SJCRH30 (cell line): Measurements from ENCODE around the gene NKX2-2. TPM values are rescaled to one million over a fixed set of nuclear protein-coding genes. Genes with fewer than 3 reads are reported as not detected.

Experiments used
- DNase-seq, 2 experiments: peaks; one replicate each; pipeline ENCODE4 v3.0.0-alpha.2; 2015 to 2020
- H3K27ac ChIP-seq: fragments of 250-450 bp; sonication (Bioruptor Pico); 2 replicates; pipeline ENCODE4 v1.5.1; 2020; ENCODE audit warnings: mild to moderate bottlenecking, moderate library complexity
- H3K27me3 ChIP-seq: fragments of 250-450 bp; sonication (Bioruptor Pico); 2 replicates; pipeline ENCODE4 v1.5.1; 2020; ENCODE audit warnings: mild to moderate bottlenecking, moderate library complexity
- H3K36me3 ChIP-seq: fragments of 250-450 bp; sonication (Bioruptor Pico); 2 replicates; pipeline ENCODE4 v1.5.1; 2020; ENCODE audit warnings: mild to moderate bottlenecking, moderate library complexity
- H3K4me1 ChIP-seq: fragments of 250-450 bp; sonication (Bioruptor Pico); 2 replicates; pipeline ENCODE4 v1.5.1; 2020; ENCODE audit warnings: mild to moderate bottlenecking, moderate library complexity
- H3K4me3 ChIP-seq: fragments of 250-450 bp; sonication (Bioruptor Pico); 2 replicates; pipeline ENCODE4 v1.5.1; 2020; ENCODE audit warnings: mild to moderate bottlenecking, moderate library complexity
- H3K9me3 ChIP-seq: fragments of 250-450 bp; sonication (Bioruptor Pico); replicated peaks from 2 replicates; pipeline ENCODE4 v1.5.1; 2020; ENCODE audit warnings: mild to moderate bottlenecking, moderate library complexity
- total RNA-seq: library from RNA; depleted of rRNA; stranded (reverse); fragments of >200 nt; shearing (Covaris generic); gene quantifications from 2 replicates; pipeline ENCODE4 v1.2.3, GENCODE V29; 2014; rRNA removed

The NKX2-2 gene
- not detected in 2 replicates for total RNA-seq

DNA sequence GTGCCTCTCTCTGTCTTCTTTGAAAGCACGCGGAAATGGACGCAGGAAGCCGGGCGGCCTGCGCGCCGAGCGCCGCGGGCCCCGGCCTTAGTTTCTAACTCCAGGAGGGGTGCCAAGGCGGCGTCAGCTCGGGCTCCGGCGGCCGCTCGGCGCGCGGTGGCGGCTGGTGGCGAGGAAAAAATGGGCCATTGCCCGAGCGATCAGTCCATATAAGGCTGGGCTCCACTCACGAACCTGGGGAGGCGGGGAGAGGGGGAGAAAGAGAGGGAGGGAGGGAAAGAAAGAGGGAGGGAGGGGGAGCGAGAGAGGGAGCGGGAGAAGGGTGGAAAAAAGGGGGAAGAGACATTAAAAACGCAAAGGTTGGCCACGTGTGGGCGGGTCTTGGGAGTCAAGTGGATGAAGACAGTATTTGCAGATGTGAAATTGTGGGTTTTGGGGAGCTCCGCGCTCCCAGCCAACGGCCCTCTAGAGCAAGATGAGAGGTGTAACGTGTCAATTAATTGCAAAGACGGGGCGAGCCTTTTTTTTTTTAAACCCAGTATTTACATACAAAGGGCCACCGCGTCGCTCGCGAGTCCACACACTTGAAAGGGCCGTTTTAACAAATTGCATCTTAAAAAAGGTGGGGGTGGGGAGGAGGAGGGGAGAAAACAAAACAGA lies at the start of gene NKX2-2:
Gene NKX2-2, minus strand, starts transcription at position 184 of the 660 bp plus-strand sequence. CDS start 395 bp downstream, outside the sequence.
- Histone ChIP-seq H3K27ac (no peak within 1 kb of the TSS), H3K36me3 (no peaks in the 10 kb centered on the region), H3K4me1 (no peaks in the 10 kb centered on the region), H3K4me3 (peak within 1 kb of the TSS; percentile 32), H3K9me3 (no peaks in the 10 kb centered on the region), H3K27me3 (no peaks in the 10 kb centered on the region)
- no peak for DNase-seq

DNA sequence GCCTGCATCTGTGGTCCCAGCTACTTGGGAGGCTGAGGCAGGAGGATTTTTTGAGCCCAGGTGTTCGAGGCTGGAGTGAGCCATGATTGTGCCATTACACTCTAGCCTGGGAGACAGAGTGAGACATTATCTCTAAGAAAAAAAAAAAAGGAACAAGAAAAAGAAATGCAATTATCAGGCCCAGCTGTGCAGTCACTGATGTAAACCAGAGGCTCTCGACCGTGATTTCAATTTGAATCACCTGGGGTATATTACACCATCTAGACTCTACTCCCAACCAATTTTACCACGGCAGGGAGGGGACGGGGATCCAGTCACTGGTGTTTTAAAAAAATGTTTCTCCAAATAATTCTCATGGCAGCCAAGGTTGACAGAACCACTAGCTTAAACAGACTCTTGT lies 48.8 kb upstream of the NKX2-2 start:
- no peaks in the 10 kb centered on the region for H3K4me1 ChIP-seq
- no peak for DNase-seq
- no peaks in the 10 kb centered on the region for H3K9me3 ChIP-seq
- H3K27me3 ChIP-seq, result peaks cover 5% of the 10 kb centered on the region; the same call in 1 of the 2 replicates
- no peak overlapping the region for H3K27ac ChIP-seq
- H3K4me3 ChIP-seq, result no peak overlapping the region
- H3K36me3 ChIP-seq, result no peaks in the 10 kb centered on the region

DNA sequence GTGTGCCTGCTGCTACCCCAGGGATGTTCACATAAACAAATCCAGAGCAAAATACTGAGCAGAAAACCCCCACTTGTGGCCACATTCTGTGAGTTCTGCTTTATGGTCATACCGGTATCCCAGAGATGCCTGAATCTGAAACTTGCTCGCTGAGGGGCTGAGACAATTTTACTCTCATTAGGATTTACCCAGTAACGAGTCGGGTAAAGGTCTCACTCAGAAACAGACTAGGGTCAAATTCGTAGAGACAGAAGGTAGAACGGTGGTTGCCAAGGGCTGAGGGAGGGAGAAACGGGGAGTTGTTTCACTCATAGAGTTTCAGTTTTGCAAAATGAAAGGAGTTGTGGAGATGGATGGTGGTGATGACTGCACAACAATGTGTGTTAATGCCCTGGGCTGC lies 45.4 kb upstream of the NKX2-2 start:
- Histone ChIP-seq H3K9me3 (no peaks in the 10 kb centered on the region), H3K27ac (no peak overlapping the region), H3K36me3 (no peaks in the 10 kb centered on the region), H3K27me3 (peaks cover 7% of the 10 kb centered on the region; the same call in 1 of the 2 replicates), H3K4me1 (no peaks in the 10 kb centered on the region), H3K4me3 (no peak overlapping the region)
- DNase-seq, result no peak

DNA sequence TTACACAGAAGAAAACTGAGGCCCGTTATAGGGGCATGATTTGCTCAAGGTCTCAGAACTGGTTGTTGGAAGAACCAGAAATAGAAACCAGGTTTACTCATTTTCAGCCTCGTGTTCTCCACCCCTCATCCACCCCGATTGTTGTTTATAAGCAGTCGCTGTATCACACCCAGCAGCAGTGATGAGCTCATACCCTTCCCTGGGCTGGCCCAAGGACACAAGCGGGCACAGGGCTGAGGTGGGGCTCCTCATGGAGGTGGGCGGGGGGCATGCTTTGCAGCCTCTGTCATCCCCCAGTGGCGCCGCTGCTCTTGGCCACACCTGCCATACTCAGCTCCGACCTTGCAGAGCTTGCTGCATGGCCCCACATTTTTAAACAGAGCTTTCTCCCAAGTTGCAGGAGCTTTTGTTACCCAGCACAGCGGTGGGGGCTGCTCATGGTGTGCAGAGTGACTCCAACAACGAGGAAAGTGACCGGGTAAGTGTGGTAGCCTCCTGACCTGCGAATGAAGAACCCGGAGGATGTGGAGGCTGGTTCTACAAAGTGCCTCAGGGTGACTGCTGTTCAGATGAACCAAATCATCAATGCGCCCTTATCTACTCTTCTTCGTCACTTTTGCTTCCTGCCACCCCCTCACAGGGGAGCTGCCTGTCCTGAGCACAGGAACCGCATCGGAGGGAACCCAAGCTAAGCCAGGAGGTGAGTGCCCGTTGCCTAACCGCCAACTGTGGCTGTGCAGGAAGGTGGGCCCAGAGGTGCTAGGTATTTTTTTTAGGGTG lies 43.6 kb upstream of the NKX2-2 start:
- H3K9me3 ChIP-seq, result no peaks in the 10 kb centered on the region
- DNase-seq, result no peak
- H3K36me3 ChIP-seq, result no peaks in the 10 kb centered on the region
- no peak overlapping the region for H3K4me3 ChIP-seq
- peaks cover 10% of the 10 kb centered on the region for H3K27me3 ChIP-seq
- no peaks in the 10 kb centered on the region for H3K4me1 ChIP-seq
- no peak overlapping the region for H3K27ac ChIP-seq

DNA sequence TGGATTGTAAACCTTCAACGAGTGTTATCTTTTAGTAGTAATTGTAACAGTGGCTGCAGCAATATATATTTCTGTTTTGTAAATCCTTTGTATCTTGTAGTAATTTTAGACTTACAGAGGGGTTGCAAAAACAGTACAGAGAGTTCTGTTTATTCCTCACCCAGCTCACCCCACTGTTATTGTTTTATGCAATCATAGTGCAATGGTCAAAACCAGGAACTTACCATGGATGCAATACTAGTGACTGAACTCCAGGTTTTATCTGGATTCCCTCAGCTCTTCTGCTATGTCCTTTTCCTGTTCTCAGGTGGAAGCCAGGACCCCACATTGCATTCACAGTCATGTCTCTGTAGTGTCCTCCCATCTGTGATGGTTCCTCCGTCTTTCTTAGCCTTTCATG lies 42.5 kb upstream of the NKX2-2 start:
- Histone ChIP-seq H3K4me1 (no peaks in the 10 kb centered on the region), H3K36me3 (no peaks in the 10 kb centered on the region), H3K27me3 (peaks cover 10% of the 10 kb centered on the region), H3K4me3 (no peak overlapping the region), H3K9me3 (no peaks in the 10 kb centered on the region), H3K27ac (no peak overlapping the region)
- no peak for DNase-seq

DNA sequence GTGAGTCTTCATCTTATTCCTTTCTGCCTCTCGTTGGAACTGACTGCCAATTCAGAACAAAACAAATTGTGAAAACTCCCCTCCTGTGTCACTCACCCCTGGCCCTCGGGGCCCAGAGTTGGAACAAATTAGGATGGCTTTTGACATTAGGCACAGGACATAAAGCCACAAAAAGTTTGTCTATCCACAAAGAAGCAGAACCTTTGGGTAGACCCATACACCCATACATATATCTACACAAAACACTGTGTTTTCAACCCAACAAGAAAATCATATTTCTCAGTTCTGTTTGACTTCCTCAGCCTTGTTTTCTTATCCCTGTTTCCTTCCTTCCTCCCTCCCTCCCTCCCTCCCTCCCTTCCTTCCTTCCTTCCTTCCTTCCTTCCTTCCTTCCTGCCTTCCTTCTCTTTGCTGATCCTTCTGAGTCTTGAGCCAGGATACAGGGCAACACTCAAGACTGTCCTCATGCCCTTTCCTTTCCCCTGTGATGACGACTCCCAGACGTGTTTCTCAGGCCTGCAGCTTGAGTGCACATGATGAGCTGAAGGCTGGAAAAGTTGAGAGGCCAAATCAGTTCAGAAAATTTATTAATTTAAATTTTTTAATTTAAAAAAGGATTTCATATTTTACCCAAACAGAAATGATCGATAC lies 41.7 kb upstream of the NKX2-2 start:
- H3K27ac ChIP-seq, result no peak overlapping the region
- no peaks in the 10 kb centered on the region for H3K36me3 ChIP-seq
- DNase-seq, result no peak
- H3K9me3 ChIP-seq, result no peaks in the 10 kb centered on the region
- no peak overlapping the region for H3K4me3 ChIP-seq
- no peaks in the 10 kb centered on the region for H3K4me1 ChIP-seq
- peaks cover 10% of the 10 kb centered on the region for H3K27me3 ChIP-seq

DNA sequence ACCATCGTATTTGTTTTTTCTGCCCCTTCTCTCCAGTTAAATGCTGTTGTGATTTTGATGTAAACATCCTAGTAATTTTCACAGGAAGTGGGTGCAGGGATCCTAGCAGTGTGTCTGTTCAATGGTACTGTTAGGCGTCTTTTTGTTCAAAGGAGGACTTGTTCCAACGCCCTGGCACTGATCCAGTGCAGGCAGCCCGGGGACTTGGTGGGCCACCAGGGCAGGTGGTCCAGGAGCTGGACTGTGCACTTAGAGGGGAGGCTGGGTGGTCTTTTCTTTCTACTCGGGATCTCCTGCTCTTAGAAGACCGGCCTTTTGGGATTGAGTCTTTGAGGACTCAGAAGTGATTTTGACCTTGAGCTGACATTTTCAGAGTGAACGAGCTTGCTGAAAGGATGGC lies 41.1 kb upstream of the NKX2-2 start:
- Histone ChIP-seq H3K36me3 (no peaks in the 10 kb centered on the region), H3K9me3 (no peaks in the 10 kb centered on the region), H3K4me1 (no peaks in the 10 kb centered on the region), H3K27me3 (peaks cover 10% of the 10 kb centered on the region), H3K27ac (no peak overlapping the region), H3K4me3 (no peak overlapping the region)
- DNase-seq, result peak in 1 of 2 experiments; percentile 14

DNA sequence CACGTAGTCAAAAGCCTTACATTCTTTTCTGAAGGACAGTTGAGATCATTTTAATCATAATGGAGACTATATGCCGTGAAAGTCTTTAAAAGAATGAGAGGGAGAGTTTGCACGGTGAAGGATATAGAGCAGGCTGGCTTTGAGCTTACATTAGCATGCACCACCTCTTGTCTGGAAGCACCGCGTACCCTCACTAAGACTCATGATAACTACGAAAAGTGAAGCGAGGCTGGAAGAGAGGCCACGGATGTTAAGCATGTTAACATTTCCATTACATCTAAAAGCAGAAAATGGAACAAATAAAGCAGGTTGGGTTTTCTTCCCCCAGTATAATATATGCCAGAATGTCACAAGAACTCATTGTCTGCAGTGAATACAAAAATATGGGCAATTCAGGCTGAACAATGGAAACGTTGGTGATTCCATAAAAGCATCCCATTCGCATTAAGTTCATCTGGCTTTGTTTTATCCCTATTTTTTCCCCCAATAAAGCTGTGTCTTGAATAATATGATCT lies 40.6 kb upstream of the NKX2-2 start:
- no peak overlapping the region for H3K4me3 ChIP-seq
- H3K27me3 ChIP-seq, result peaks cover 6% of the 10 kb centered on the region
- H3K9me3 ChIP-seq, result no peaks in the 10 kb centered on the region
- no peak for DNase-seq
- H3K4me1 ChIP-seq, result no peaks in the 10 kb centered on the region
- H3K36me3 ChIP-seq, result no peaks in the 10 kb centered on the region
- H3K27ac ChIP-seq, result no peak overlapping the region

DNA sequence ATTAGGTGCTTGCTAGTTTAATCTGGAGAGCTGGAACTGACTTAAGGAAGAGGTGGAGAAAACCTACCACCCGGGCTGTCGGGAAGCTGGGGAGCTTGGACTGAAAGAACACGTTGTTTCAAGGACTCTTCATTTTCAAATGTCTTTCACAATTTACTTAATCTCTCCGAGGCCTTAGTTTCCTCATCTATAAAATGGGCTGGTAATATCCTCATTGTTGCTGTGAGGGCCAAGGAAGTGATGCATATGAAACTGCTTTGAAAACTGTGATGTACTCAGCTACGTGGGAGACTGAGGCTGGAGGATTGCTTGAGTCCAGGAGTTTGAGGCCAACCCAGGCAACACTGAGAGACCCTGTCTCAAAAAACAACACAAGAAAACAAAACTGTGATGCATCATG lies 36.7 kb upstream of the NKX2-2 start:
- Histone ChIP-seq H3K9me3 (no peaks in the 10 kb centered on the region), H3K4me1 (no peaks in the 10 kb centered on the region), H3K36me3 (no peaks in the 10 kb centered on the region), H3K27ac (no peak overlapping the region), H3K27me3 (peaks cover 5% of the 10 kb centered on the region; the same call in 1 of the 2 replicates), H3K4me3 (no peak overlapping the region)
- DNase-seq, result no peak

DNA sequence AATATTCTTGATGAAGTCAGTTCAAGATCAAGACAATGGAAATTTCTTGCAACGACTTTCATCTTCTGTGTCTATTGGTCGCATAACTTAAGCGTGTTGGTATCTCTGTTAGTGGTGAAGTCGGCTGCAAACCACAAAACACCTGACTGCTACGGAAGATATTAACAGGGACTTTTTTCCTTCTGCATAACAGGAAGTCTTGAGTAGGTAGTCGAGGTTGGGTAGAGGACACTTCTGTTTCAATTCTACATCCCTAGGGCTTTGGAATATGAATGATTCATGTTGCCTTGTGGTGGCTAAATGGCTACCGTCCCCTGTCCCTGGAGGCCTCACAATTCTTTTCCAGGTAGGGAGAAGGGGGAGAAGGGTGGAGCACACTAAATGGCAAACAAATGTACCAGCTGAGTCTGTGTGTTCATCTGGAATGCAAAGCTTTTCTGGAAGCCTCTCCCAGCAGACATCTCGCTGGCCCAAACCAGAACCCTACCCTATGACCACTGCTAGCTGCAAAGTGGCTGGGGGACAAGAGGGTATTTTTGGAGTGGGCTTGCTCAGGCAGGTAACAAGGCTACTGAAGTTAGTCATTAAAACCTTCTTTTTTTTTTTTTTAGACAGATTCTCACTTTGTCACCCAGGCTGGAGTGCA lies 34.6 kb upstream of the NKX2-2 start:
- Histone ChIP-seq H3K27me3 (no peaks in the 10 kb centered on the region; the same call in 1 of the 2 replicates), H3K9me3 (no peaks in the 10 kb centered on the region), H3K36me3 (no peaks in the 10 kb centered on the region), H3K4me3 (no peak overlapping the region), H3K27ac (no peak overlapping the region), H3K4me1 (no peaks in the 10 kb centered on the region)
- no peak for DNase-seq

DNA sequence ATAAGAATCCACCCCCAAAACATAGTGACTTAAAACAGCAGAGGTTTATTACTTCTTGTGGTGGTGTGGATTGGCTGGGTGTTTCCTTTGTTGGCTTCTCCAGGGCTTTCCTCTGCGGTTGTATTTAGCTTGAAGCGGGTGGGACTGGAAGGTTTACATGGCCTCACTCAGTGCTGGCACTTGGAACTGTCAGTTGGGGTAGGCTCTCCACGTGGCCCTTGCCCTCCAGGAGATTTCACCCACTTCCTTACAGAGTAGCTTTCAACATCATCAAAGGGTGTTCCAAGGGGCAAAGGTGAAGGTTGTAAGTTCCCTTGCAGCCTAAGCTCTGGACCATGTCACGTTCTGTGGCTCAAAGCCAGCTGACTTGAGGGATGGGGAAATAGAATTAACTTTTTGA lies 32.5 kb upstream of the NKX2-2 start:
- Histone ChIP-seq H3K36me3 (no peaks in the 10 kb centered on the region), H3K27ac (no peak overlapping the region), H3K4me1 (no peaks in the 10 kb centered on the region), H3K4me3 (no peak overlapping the region), H3K9me3 (no peaks in the 10 kb centered on the region), H3K27me3 (no peaks in the 10 kb centered on the region)
- DNase-seq, result no peak

DNA sequence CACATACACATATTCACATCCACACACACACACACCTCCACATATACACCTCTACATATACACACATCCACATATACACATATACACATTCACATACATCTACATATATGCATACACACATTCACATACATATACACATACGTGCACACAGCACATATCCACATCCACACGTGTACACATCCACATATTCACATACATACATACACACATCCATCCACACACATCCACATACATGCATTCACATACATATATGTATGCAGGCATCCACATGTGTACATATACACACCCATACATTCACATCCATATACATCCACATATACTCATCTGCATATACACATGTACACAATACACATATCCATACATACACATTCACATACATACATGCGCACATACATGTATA lies 25.6 kb upstream of the NKX2-2 start:
- no peaks in the 10 kb centered on the region for H3K9me3 ChIP-seq
- no peak overlapping the region for H3K27ac ChIP-seq
- DNase-seq, result no peak
- no peaks in the 10 kb centered on the region for H3K36me3 ChIP-seq
- no peak overlapping the region for H3K4me3 ChIP-seq
- no peaks in the 10 kb centered on the region for H3K4me1 ChIP-seq
- H3K27me3 ChIP-seq, result peaks cover 6% of the 10 kb centered on the region; the same call in 1 of the 2 replicates

DNA sequence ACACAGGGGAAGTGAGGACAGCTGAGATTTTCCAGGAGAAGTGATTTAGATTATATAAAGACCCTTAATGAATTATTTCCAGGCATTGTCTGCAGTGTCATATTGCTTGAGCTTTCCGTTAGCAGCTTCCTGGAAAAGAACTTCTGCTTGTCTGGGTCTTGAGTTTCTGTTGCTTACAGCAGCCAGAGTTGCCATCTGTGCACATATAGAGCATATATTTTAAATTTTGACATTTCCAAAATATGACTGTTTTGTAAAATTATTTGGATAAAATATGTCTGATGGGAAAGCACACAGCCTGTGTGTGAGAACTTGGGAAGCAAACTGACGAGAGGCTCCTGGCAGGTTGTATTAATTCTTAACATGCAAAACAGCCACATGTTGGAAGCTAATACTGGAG lies 21.0 kb upstream of the NKX2-2 start:
- DNase-seq, result no peak
- Histone ChIP-seq H3K4me3 (no peak overlapping the region), H3K9me3 (no peaks in the 10 kb centered on the region), H3K4me1 (no peaks in the 10 kb centered on the region), H3K36me3 (no peaks in the 10 kb centered on the region), H3K27me3 (peaks cover 6% of the 10 kb centered on the region; the same call in 1 of the 2 replicates), H3K27ac (no peak overlapping the region)

DNA sequence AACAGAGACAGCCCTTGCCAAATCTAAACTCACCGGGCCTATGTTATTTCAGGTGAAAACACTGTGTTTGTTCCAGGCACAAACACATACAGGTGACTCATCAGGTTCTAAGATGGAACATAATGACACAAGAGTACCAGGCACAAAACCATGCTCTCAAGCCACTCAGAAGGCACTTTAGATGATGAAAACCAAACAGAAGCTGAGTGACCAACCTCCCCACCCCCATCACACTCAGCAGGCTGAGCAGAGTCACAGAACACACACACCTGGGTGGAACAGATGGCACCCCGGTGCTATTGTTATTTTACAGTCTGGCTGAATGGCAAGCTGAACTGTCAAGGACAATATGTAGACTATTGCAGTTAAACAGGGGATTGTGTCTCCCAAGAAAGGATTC lies 20.6 kb upstream of the NKX2-2 start:
- no peak for DNase-seq
- Histone ChIP-seq H3K27ac (no peak overlapping the region), H3K27me3 (peaks cover 6% of the 10 kb centered on the region; the same call in 1 of the 2 replicates)

More for the DNA sequence above, 20.6 kb upstream of the NKX2-2 start:
- no peaks in the 10 kb centered on the region for H3K36me3 ChIP-seq
- no peaks in the 10 kb centered on the region for H3K9me3 ChIP-seq
- no peak overlapping the region for H3K4me3 ChIP-seq
- no peaks in the 10 kb centered on the region for H3K4me1 ChIP-seq
